Colonic mucosa (tissue), 4 donors: ENCODE measurements around the gene NCOR1. TPM values are rescaled to one million over a fixed set of nuclear protein-coding genes. Genes with fewer than 3 reads are reported as not detected.

Experiments used
- DNase-seq: peaks from one replicate; pipeline ENCODE4 v3.0.0-alpha.2; 2020
- H3K27ac ChIP-seq: fragments of 200-600 bp; one replicate; pipeline ENCODE4 v1.8.0; 2021
- H3K27me3 ChIP-seq: fragments of 200-600 bp; one replicate; pipeline ENCODE4 v1.8.0; 2021
- H3K36me3 ChIP-seq: fragments of 200-600 bp; one replicate; pipeline ENCODE4 v1.8.0; 2021
- H3K4me1 ChIP-seq: fragments of 200-600 bp; one replicate; pipeline ENCODE4 v1.8.0; 2021; ENCODE audit warnings: mild to moderate bottlenecking
- H3K4me3 ChIP-seq: fragments of 200-600 bp; one replicate; pipeline ENCODE4 v1.8.0; 2021
- H3K9ac ChIP-seq, 2 donors: one replicate each; pipeline ENCODE4 v1.7.0; 2013; ENCODE audit warnings: control low read depth in 2 of 2, low read depth in 2 of 2, low read length in 2 of 2
- H3K9me3 ChIP-seq: fragments of 200-600 bp; one replicate; pipeline ENCODE4 v1.8.0; 2021
- intact Hi-C: fragments of 100-400 bp; cut with DNase I; formaldehyde crosslinking; loops from one replicate; pipeline ENCODE4 v1.14.1; 2022
- total RNA-seq, 2 donors: library from RNA; stranded (reverse); fragmentation: NEBNext Ultra II Directional in 1 of 2; extraction: Animal tissue kit (Norgen Biotek cat#: 25700) in 1 of 2; gene quantifications; one replicate each; pipeline ENCODE4 v1.2.1, GENCODE V29; 2021
- TF ChIP-seq, protein P1 (sequence below): fragments of 200-600 bp; IDR thresholded peaks from one replicate; pipeline ENCODE4 v1.8.0; 2022; ENCODE audit warnings: antibody characterized with exemption, mild to moderate bottlenecking
- donor health status: healthy.
- donor health status: DM: no; HTN: no; CAD: no.
- donor health status: DM: no; HTN: no; CAD: no.

The NCOR1 gene
- total RNA-seq, 2 donors from 2014 or later: 190 to 233 TPM

DNA sequence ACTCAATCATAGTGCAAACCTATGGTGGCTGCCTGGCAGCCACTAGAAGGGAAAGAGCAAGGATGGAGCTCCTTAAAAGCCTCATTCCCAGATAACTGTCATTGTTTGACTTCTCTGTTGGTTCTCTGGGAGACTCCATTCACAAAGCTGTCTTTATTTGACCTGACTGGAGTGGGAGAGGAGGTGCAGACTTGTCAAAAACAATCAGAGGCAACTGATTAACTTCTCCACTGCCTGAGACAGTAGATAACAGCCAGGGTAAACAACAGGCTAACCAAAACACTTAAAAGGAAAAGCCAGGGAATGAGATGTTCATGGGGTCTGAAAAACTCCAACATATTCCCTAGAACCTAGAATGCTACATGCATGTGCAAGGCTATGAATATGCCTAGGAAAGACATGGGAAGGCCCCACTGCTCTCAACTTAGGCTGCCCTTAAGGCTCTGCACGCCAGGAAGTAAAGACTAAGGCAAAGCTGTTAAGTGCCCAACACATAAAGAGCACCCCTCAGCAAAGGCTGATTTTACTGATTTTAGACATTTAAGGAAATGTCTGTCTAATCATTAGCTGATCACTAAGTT is 133.7 kb downstream of the NCOR1 start:
- Histone ChIP-seq H3K9ac (no peak overlapping the region), H3K9me3 (no peaks in the 10 kb centered on the region), H3K4me1 (no peaks in the 10 kb centered on the region), H3K36me3 (peaks cover 25% of the 10 kb centered on the region), H3K27me3 (no peaks in the 10 kb centered on the region), H3K27ac (no peak overlapping the region), H3K4me3 (no peak overlapping the region)
- intact Hi-C loops: no loop called here
- TF ChIP-seq, protein P1, sequence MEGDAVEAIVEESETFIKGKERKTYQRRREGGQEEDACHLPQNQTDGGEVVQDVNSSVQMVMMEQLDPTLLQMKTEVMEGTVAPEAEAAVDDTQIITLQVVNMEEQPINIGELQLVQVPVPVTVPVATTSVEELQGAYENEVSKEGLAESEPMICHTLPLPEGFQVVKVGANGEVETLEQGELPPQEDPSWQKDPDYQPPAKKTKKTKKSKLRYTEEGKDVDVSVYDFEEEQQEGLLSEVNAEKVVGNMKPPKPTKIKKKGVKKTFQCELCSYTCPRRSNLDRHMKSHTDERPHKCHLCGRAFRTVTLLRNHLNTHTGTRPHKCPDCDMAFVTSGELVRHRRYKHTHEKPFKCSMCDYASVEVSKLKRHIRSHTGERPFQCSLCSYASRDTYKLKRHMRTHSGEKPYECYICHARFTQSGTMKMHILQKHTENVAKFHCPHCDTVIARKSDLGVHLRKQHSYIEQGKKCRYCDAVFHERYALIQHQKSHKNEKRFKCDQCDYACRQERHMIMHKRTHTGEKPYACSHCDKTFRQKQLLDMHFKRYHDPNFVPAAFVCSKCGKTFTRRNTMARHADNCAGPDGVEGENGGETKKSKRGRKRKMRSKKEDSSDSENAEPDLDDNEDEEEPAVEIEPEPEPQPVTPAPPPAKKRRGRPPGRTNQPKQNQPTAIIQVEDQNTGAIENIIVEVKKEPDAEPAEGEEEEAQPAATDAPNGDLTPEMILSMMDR: no peak
- DNase-seq: no peak

DNA sequence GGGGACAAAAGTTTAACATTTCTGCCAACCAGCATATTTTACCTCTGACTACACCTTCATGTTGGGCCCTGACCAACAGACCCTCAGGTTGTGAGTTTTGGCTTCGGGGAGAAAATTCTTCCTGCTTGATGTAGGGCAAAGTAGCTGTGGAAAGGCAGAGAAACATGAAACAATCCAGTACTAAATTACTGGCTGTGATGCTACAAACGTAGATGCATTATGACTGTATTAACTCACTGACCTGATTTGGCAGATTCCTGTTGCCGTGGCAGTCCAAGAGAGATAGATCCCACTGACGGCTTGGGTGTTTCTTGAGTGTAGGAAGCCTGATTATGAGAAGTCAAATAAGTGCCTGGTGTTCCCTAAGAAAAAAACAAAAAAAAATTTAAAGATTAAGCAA is 135.0 kb downstream of the NCOR1 start:
- intact Hi-C loops: no loop called here
- peaks cover 27% of the 10 kb centered on the region for H3K36me3 ChIP-seq

DNA sequence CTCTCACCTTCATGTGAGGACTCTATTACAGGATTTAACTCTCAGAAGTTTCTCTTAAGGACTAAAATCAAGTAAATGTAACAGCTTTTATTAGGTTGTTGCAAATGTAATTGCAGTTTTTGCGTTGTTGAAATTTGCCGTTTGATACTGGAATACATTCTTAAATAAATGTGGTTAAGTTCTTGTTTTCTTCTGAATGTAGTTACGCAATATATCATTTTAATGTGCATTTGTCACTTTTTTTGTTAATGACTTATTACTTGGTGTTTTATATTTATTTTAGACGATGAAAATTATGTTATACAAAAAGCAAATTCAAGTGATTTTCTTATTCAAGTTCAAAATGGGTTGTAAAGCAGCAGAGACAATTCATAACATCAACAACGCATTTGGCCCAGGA is 139.4 kb downstream of the NCOR1 start:
- H3K9me3 ChIP-seq: no peaks in the 10 kb centered on the region
- no peaks in the 10 kb centered on the region for H3K4me1 ChIP-seq
- no peaks in the 10 kb centered on the region for H3K27me3 ChIP-seq
- DNase-seq: no peak
- no peak overlapping the region for H3K27ac ChIP-seq
- no peak overlapping the region for H3K9ac ChIP-seq
- H3K4me3 ChIP-seq: no peak overlapping the region
- intact Hi-C loops: no loop called here
- H3K36me3 ChIP-seq: peaks cover 30% of the 10 kb centered on the region
- TF ChIP-seq, protein P1: no peak

More for the DNA sequence above, 135.0 kb downstream of the NCOR1 start:
- no peak for DNase-seq
- no peaks in the 10 kb centered on the region for H3K27me3 ChIP-seq
- H3K9ac ChIP-seq: no peak overlapping the region
- H3K4me3 ChIP-seq: no peak overlapping the region
- no peak overlapping the region for H3K27ac ChIP-seq
- no peaks in the 10 kb centered on the region for H3K4me1 ChIP-seq
- TF ChIP-seq, protein P1: no peak
- no peaks in the 10 kb centered on the region for H3K9me3 ChIP-seq

DNA sequence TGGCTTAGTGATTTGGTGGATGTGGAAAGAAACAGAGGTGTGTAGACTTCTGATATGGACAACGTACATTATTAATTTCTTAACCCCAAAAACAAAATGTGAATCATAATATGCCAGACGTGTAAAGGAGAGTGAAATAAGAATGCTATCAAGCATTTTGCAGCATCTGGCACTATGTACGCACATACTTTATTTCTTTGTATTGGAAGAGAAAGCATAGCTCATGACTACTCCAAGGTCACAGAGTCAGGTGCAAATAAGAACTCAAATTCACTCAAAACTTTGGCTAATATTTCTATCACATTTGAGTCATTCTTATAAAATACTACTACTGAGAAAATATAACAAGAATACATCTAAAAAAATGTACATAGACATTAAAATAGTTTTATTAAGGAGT is 140.9 kb downstream of the NCOR1 start:
- Histone ChIP-seq H3K9ac (no peak overlapping the region), H3K4me1 (no peaks in the 10 kb centered on the region), H3K36me3 (peaks cover 45% of the 10 kb centered on the region), H3K27me3 (no peaks in the 10 kb centered on the region), H3K27ac (no peak overlapping the region), H3K9me3 (no peaks in the 10 kb centered on the region), H3K4me3 (no peak overlapping the region)
- DNase-seq: no peak
- TF ChIP-seq, protein P1: no peak
- intact Hi-C loops: no loop called here

DNA sequence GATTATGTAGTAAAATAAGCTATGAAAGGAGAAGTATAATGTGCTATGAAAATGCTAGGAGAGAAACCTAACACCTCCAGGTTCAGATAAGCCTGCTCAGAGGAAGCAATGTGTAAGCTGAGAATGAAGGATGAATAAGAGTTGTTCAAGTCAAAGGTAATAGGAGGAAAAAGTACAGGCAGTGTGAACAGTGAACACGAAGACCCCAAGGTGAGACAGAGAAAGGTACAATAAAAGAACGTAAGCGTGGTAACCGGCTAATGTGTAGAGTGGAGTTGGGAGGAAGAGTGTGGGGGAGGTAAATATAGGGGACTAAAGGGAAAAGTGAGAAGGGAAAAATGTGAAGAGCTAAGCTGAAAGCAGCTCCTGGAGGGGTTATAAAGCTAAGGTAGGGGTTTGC is 141.5 kb downstream of the NCOR1 start:
- Histone ChIP-seq H3K9ac (no peak overlapping the region), H3K4me3 (no peak overlapping the region), H3K27ac (no peak overlapping the region), H3K36me3 (peaks cover 45% of the 10 kb centered on the region), H3K27me3 (no peaks in the 10 kb centered on the region), H3K9me3 (no peaks in the 10 kb centered on the region), H3K4me1 (no peaks in the 10 kb centered on the region)
- intact Hi-C loops: no loop called here
- no peak for DNase-seq
- TF ChIP-seq, protein P1: no peak
